GM12878 (cell line): ENCODE results near the gene UCKL1. TPM values are rescaled to one million over a fixed set of nuclear protein-coding genes. Genes with fewer than 3 reads are reported as not detected.

ENCODE experiments used
- ATAC-seq: fragments of 200-7000 bp; cut with Tn5 transposase; 3 replicates; pipeline ENCODE4 v1.9.1; 2020; ENCODE audit warnings: mild to moderate bottlenecking, moderate library complexity
- BruUV-seq: library from RNA; stranded (reverse); fragments of 400-500 nt; replicated peaks from 2 replicates; lab custom pipeline; 2021; lab: Mats Ljungman, UMichigan
- CTCF ChIA-PET: fragments of 300-600 bp; sonication (Branson Sonifier 250); formaldehyde crosslinking; extraction: SDS; loops from one replicate; lab custom pipeline; 2021; ENCODE audit warnings: inconsistent platforms; lab: Yijun Ruan, JAX
- POLR2A ChIA-PET: fragments of 350-600 bp; formaldehyde crosslinking; extraction: SDS; loops from one replicate; lab custom pipeline; 2021; ENCODE audit warnings: inconsistent platforms; lab: Charles Lee
- RAD21 ChIA-PET: fragments of 300-600 bp; sonication (Branson Sonifier 250); formaldehyde crosslinking; loops from one replicate; lab custom pipeline; 2023; ENCODE audit warnings: antibody characterized with exemption; ENCODE audit not compliant: unreplicated experiment; lab: Charles Lee
- SMC1A ChIA-PET: fragments of 300-600 bp; sonication (Branson Sonifier 250); formaldehyde crosslinking; loops from one replicate; lab custom pipeline; 2023; ENCODE audit not compliant: unreplicated experiment, uncharacterized antibody; lab: Charles Lee
- DNase-seq: peaks from one replicate; pipeline ENCODE4 v3.0.0-alpha.2; 2011; ENCODE audit warnings: low read depth, low spot score
- FAIRE-seq: peaks from 3 replicates; lab custom pipeline; 2011; peaks lifted over from hg19 to GRCh38; lab: Jason Lieb, UNC
- H2AFZ ChIP-seq: 2 replicates; pipeline ENCODE4 v1.6.0; 2011; ENCODE audit warnings: low read depth, low read length, control low read depth; ENCODE audit not compliant: control insufficient read depth
- H3K27ac ChIP-seq: 2 replicates; pipeline ENCODE4 v1.5.1; 2011; ENCODE audit warnings: control low read depth; ENCODE audit not compliant: control insufficient read depth, insufficient read depth
- H3K27me3 ChIP-seq, 2 experiments: replicated peaks in 1 of 2; 2 replicates each; pipeline versions ENCODE4 v1.6.0 to v1.6.1; 2011; ENCODE audit warnings: low read length in 1 of 2; ENCODE audit not compliant: control insufficient read depth in 2 of 2, insufficient read depth in 2 of 2
- H3K36me3 ChIP-seq, 2 experiments: 2 replicates each; pipeline ENCODE4 v1.5.1; 2011; ENCODE audit warnings: low read length in 1 of 2; ENCODE audit not compliant: control insufficient read depth in 2 of 2, insufficient read depth in 2 of 2
- H3K4me1 ChIP-seq: 2 replicates; pipeline ENCODE4 v1.6.1; 2011; ENCODE audit warnings: mild to moderate bottlenecking, low read length, moderate library complexity, mixed read lengths; ENCODE audit not compliant: control insufficient read depth, insufficient read depth
- H3K4me2 ChIP-seq: 2 replicates; pipeline ENCODE4 v1.6.0; 2011; ENCODE audit warnings: control low read depth; ENCODE audit not compliant: control insufficient read depth, insufficient read depth
- H3K4me3 ChIP-seq: fragments of 200-600 bp; sonication (generic); 2 replicates; pipeline ENCODE4 v1.5.1; 2016
- H3K79me2 ChIP-seq: 2 replicates; pipeline ENCODE4 v1.6.0; 2011; ENCODE audit warnings: low read length; ENCODE audit not compliant: control insufficient read depth, insufficient read depth
- H3K9ac ChIP-seq: 2 replicates; pipeline ENCODE4 v1.8.0; 2011; ENCODE audit warnings: low read length, control low read depth, mixed read lengths; ENCODE audit not compliant: control insufficient read depth, insufficient read depth
- H3K9me3 ChIP-seq: replicated peaks from 3 replicates; pipeline ENCODE4 v1.5.1; 2011; ENCODE audit warnings: mild to moderate bottlenecking, low read length; ENCODE audit not compliant: control insufficient read depth, insufficient read depth
- H4K20me1 ChIP-seq: 2 replicates; pipeline ENCODE4 v1.6.0; 2011; ENCODE audit not compliant: control insufficient read depth, insufficient read depth
- IKZF1 ChIP-seq: fragments of 450-650 bp; conservative IDR thresholded peaks from 2 replicates; pipeline ENCODE4 v1.6.1; 2017; ENCODE audit warnings: antibody characterized with exemption, mild to moderate bottlenecking
- KDM1A ChIP-seq: fragments of 200-600 bp; sonication (generic); IDR thresholded peaks from 2 replicates; pipeline ENCODE4 v1.6.1; 2016; ENCODE audit warnings: borderline replicate concordance
- MTA2 ChIP-seq: fragments of 450-650 bp; IDR thresholded peaks from 2 replicates; pipeline ENCODE4 v1.6.1; 2016; ENCODE audit warnings: low read depth, mild to moderate bottlenecking, moderate library complexity
- MXI1 ChIP-seq: fragments of 150-350 bp; IDR thresholded peaks from 2 replicates; pipeline ENCODE4 v1.6.1; 2011; ENCODE audit warnings: low read depth, mild to moderate bottlenecking, inconsistent platforms, low read length, improper control_type of control experiment
- POLR2A ChIP-seq: IDR thresholded peaks from 2 replicates; pipeline ENCODE4 v1.6.1; 2011; ENCODE audit warnings: low read depth, mild to moderate bottlenecking, low read length
- ZBED1 ChIP-seq: IDR thresholded peaks from 2 replicates; pipeline ENCODE4 v1.6.1; 2016; ENCODE audit warnings: borderline replicate concordance
- ZNF592 ChIP-seq: fragments of 450-650 bp; IDR thresholded peaks from 2 replicates; pipeline ENCODE4 v1.6.1; 2017; ENCODE audit warnings: mild to moderate bottlenecking, moderate library complexity
- WGBS: methylation state at CpG from one replicate; pipeline ENCODE4 v1.1.6; 2016; ENCODE audit warnings: low lambda C conversion rate; ENCODE audit not compliant: insufficient replicate concordance, insufficient coverage; ENCODE audit errors: missing lambda C conversion rate; 5-methylcytosine and 5-hydroxymethylcytosine counted together
- in situ Hi-C: fragments of 300-500 bp; cut with MboI; formaldehyde crosslinking; loops from 9 replicates; pipeline ENCODE4 v1.14.3; 2018; ENCODE audit warnings: mixed read lengths
- intact Hi-C: fragments of 100-400 bp; cut with micrococcal nuclease; formaldehyde crosslinking; loops from one replicate; pipeline ENCODE4 v1.14.2; 2022; ENCODE audit not compliant: unreplicated experiment
- polyA plus RNA-seq, 11 experiments: library from polyadenylated mRNA; depleted of rRNA in 4 of 11; unstranded in 6 of 11; stranded (reverse) in 5 of 11; fragments of >200 nt; fragmentation: Nextera tagmentation in 4 of 11; fragmentation: Illumina TruSeq in 1 of 11; extraction: Ambion mirVana in 4 of 11; extraction: Trizol in 1 of 11; gene quantifications; 1 replicate in 1 of 11; 2 replicates in 10 of 11; pipeline versions ENCODE4 v1.2.1 to v1.2.3, GENCODE V29; 2011 to 2016; ENCODE audit warnings: inconsistent platforms in 2 of 11, missing spikeins in 2 of 11, low read depth in 1 of 11
- total RNA-seq, 4 experiments: library from RNA; depleted of rRNA in 3 of 4; stranded (reverse); fragments of >200 nt in 3 of 4; fragmentation: Illumina TruSeq in 1 of 4; extraction: Trizol in 1 of 4; gene quantifications; 2 replicates each; pipeline versions ENCODE4 v1.2.1 to v1.2.3, GENCODE V29; 2013 to 2021

The UCKL1 gene
- total and polyA plus RNA-seq, 10 of the 15 experiments (the other 5 are each of a cell fraction or from before 2014, with no cell fraction given) = 2.4 to 36.3 (median 24.8) TPM

- no peak for TF ChIP-seq ZNF592
- TF ChIP-seq MTA2 = no peak
- no peak for TF ChIP-seq ZBED1
- no peak for TF ChIP-seq IKZF1
- no peak for TF ChIP-seq MXI1
- TF ChIP-seq KDM1A = no peak
Measured at GRCh38 chr20:63963348-63963741, 7.1 kb upstream of the UCKL1 start (continued).

- Histone ChIP-seq H3K9me3 (no peaks in the 10 kb centered on the region), H3K36me3 (peaks cover 2 to 17% of the 10 kb centered on the region in 2 experiments; a peak in 3 of 4 replicates), H3K27ac (no peak overlapping the region), H3K4me1 (peaks cover 2% of the 10 kb centered on the region; the same call in 1 of the 2 replicates), H3K27me3 (no peaks in the 10 kb centered on the region), H3K79me2 (peaks cover under 1% of the 10 kb centered on the region; the same call in 1 of the 2 replicates), H3K4me2 (no peak overlapping the region), H4K20me1 (no peaks in the 10 kb centered on the region), H3K9ac (no peak overlapping the region), H2AFZ (no peak overlapping the region), H3K4me3 (no peak overlapping the region)
- DNase-seq (no peak), FAIRE-seq (no peak), ATAC-seq (no peak)
- 99% methylated on average over 50 of the region's 61 CpGs for WGBS
- SMC1A ChIA-PET = no interaction called here
- POLR2A ChIA-PET = no interaction called here
- RAD21 ChIA-PET = no interaction called here
- in situ Hi-C loops (no loop called here), intact Hi-C loops (no loop called here)
- BruUV-seq = no TSS peak
- CTCF ChIA-PET = no interaction called here
- TF ChIP-seq POLR2A (peak; percentile 33; the same call in 1 of the 2 replicates), MXI1 (no peak)
Measured at GRCh38 chr20:63962426-63963347, 6.5 kb upstream of the UCKL1 start.
